ENCODE measurements around the gene FKBP6. TPM values are rescaled to one million over a fixed set of nuclear protein-coding genes. Genes with fewer than 3 reads are reported as not detected.
"Not testable (repeated sequence)": the region's sequence is repeated elsewhere in the genome, so short reads cannot be mapped to it uniquely, and the experiment has no call there.

The FKBP6 gene
- total RNA-seq, 1 experiment from 2014 or later, result not detected

DNA sequence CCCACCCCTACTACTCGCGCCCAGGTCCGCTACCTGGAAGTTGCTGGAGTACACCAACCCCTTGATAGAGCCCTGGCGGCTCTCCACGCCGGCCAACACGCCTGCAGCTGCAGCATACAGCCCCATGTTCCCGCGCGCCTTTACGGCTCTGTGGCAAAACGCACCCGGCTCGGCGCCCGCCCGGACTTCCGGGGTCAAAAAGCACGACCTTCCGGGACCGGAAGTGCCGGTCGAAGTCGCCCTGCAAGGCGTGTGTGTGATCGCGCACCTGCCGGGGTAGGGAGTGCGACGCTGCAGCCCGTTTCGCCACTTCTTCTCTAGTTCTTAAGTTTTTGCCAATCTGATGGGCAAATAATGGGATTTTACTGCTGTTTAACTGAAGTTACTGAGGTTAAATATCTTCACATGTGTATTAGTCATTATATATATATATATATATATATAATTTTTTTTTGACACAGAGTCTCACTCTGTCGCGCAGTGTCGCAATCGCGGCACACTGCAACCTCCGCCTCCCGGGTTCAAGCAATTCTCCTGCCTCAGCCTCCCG, 19.2 kb upstream of the FKBP6 start, which contains the start of gene NSUN5:
Gene NSUN5 (minus strand): TSS at position 162 of the 550 bp plus-strand sequence. CDS start 36 bp downstream, at position 126.
- Mint-ChIP-seq H3K27ac (peak within 1 kb of the TSS in 2 of 3 experiments; percentile 11 to 95; a peak in 2 of 7 replicates), H3K4me3 (peak within 1 kb of the TSS; percentile 87 to 96), H3K9me3 (peaks cover 2 to 4% of the 10 kb centered on the region in 2 experiments; a peak in 2 of 5 replicates), H3K4me1 (peaks cover 11 to 13% of the 10 kb centered on the region in 2 experiments), H3K36me3 (ENCODE audit: insufficient read depth in 1 of 3, low read depth in 3 of 3) (peaks cover 14 to 37% (median 34%) of the 10 kb centered on the region in 3 experiments; a peak in 6 of 7 replicates), H3K27me3 (ENCODE audit: low read depth) (peaks cover 17% of the 10 kb centered on the region)
- H3K27ac ChIP-seq (ENCODE audit: insufficient read length, low read depth, low read length), result no peak within 1 kb of the TSS
- no peaks in the 10 kb centered on the region; the same call in 1 of the 2 replicates for H3K4me1 ChIP-seq (ENCODE audit: insufficient read depth, low read length)
- no peak within 1 kb of the TSS for H4K91ac ChIP-seq (ENCODE audit: insufficient read length, low read depth, low read length)
- H2BK15ac ChIP-seq (ENCODE audit: low read depth, low read length), result no peak within 1 kb of the TSS
- H4K5ac ChIP-seq (ENCODE audit: insufficient read length, low read depth, low read length), result no peak within 1 kb of the TSS
- H4K20me1 ChIP-seq (ENCODE audit: control insufficient read depth, insufficient read depth, insufficient read length), result no peaks in the 10 kb centered on the region
- H3T11ph ChIP-seq (ENCODE audit: low read length), result no peak within 1 kb of the TSS
- peak within 1 kb of the TSS; percentile 80 for H3K4me2 ChIP-seq (ENCODE audit: insufficient read depth, insufficient read length, low read length)
- H3K9me3 ChIP-seq (ENCODE audit: control insufficient read depth, low read depth, low read length), result no peaks in the 10 kb centered on the region
- no peak within 1 kb of the TSS for H2BK120ac ChIP-seq (ENCODE audit: low read depth, low read length, poor library complexity, severe bottlenecking)
- H3K23me2 ChIP-seq (ENCODE audit: insufficient read length, low read depth, low read length, poor library complexity, severe bottlenecking), result no peaks in the 10 kb centered on the region
- no peak within 1 kb of the TSS for H3K23ac ChIP-seq (ENCODE audit: insufficient read length, low read depth, low read length)
- H3K14ac ChIP-seq (ENCODE audit: insufficient read depth, low read length), result no peak within 1 kb of the TSS; the same call in 1 of the 2 replicates
- H2BK5ac ChIP-seq (ENCODE audit: insufficient read length, low read length), result no peak within 1 kb of the TSS
- peak; percentile 92 for DNase-seq
- no peak within 1 kb of the TSS for H3K56ac ChIP-seq (ENCODE audit: insufficient read length, low read depth, low read length)
- H3K79me1 ChIP-seq (ENCODE audit: insufficient read depth, low read depth, low read length, poor library complexity, severe bottlenecking), result peaks cover 3% of the 10 kb centered on the region
- no peak for TF ChIP-seq CTCF (conservative IDR thresholded peaks at IDR 0.05)
- peak within 1 kb of the TSS; percentile 63 for H3K9ac ChIP-seq (ENCODE audit: extremely low read depth, insufficient read length, low read length)
- H3K27me3 ChIP-seq (ENCODE audit: insufficient read depth, low read length), result no peaks in the 10 kb centered on the region
- no peak within 1 kb of the TSS for H2BK12ac ChIP-seq (ENCODE audit: insufficient read length, low read depth, low read length)
- H2AK5ac ChIP-seq (ENCODE audit: insufficient read length, low read length), result no peak within 1 kb of the TSS
- H3K4ac ChIP-seq (ENCODE audit: low read depth, low read length), result no peak within 1 kb of the TSS
- peaks cover 2% of the 10 kb centered on the region; the same call in 1 of the 2 replicates for H3K79me2 ChIP-seq (ENCODE audit: insufficient read depth, low read length)
- no peak within 1 kb of the TSS for H4K8ac ChIP-seq (replicated peaks; ENCODE audit: insufficient read length, low read depth, low read length)
- WGBS (ENCODE audit: extremely low coverage, insufficient read length, low lambda C conversion rate), result no CpG with 5 or more reads among the region's 40 CpGs
- no peak within 1 kb of the TSS for H2BK20ac ChIP-seq (ENCODE audit: low read depth, low read length, poor library complexity, severe bottlenecking)
- no peak within 1 kb of the TSS for H2AFZ ChIP-seq (ENCODE audit: low read length)
- peak within 1 kb of the TSS; percentile 34 for H3K18ac ChIP-seq (ENCODE audit: insufficient read length, low read depth, low read length)

DNA sequence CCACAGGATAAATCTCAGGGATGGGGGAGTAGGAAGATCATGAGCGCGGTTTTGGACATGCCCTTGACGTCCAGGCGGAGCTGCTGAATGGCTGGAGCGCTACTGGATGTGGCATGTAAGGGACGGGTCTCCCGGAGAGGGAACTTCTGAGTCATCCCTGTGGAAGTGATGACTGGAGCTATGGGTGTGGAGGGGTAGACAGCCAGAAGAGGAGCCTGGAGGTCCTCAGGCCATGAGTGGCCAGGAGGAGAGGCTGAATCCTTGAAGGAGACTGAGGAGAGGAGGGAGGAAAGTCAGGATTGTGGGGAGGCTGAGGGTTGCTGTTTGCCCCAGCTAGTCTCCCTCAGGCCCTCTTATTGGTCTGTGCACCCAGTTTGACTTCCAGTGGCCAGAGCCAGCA, 16.5 kb upstream of the FKBP6 start:
- H3K56ac ChIP-seq (ENCODE audit: insufficient read length, low read depth, low read length); H3K14ac ChIP-seq (ENCODE audit: insufficient read depth, low read length); H3K4me1 ChIP-seq (ENCODE audit: insufficient read depth, low read length); H3T11ph ChIP-seq (ENCODE audit: low read length); H3K27ac ChIP-seq (ENCODE audit: insufficient read length, low read depth, low read length); H2AK5ac ChIP-seq (ENCODE audit: insufficient read length, low read length); H2AFZ ChIP-seq (ENCODE audit: low read length); H2BK20ac ChIP-seq (ENCODE audit: low read depth, low read length, poor library complexity, severe bottlenecking); H2BK12ac ChIP-seq (ENCODE audit: insufficient read length, low read depth, low read length); H3K23ac ChIP-seq (ENCODE audit: insufficient read length, low read depth, low read length); H2BK120ac ChIP-seq (ENCODE audit: low read depth, low read length, poor library complexity, severe bottlenecking); H3K27me3 ChIP-seq (ENCODE audit: insufficient read depth, low read length); H4K20me1 ChIP-seq (ENCODE audit: control insufficient read depth, insufficient read depth, insufficient read length); H4K8ac ChIP-seq (replicated peaks; ENCODE audit: insufficient read length, low read depth, low read length); H2BK15ac ChIP-seq (ENCODE audit: low read depth, low read length); H3K27ac Mint-ChIP-seq; H4K5ac ChIP-seq (ENCODE audit: insufficient read length, low read depth, low read length); H3K9ac ChIP-seq (ENCODE audit: extremely low read depth, insufficient read length, low read length); H3K79me2 ChIP-seq (ENCODE audit: insufficient read depth, low read length); H3K4me3 Mint-ChIP-seq; H3K4ac ChIP-seq (ENCODE audit: low read depth, low read length); DNase-seq; H3K23me2 ChIP-seq (ENCODE audit: insufficient read length, low read depth, low read length, poor library complexity, severe bottlenecking); H3K9me3 ChIP-seq (ENCODE audit: control insufficient read depth, low read depth, low read length); H4K91ac ChIP-seq (ENCODE audit: insufficient read length, low read depth, low read length); H3K4me2 ChIP-seq (ENCODE audit: insufficient read depth, insufficient read length, low read length); H3K9me3 Mint-ChIP-seq; H3K18ac ChIP-seq (ENCODE audit: insufficient read length, low read depth, low read length); H3K79me1 ChIP-seq (ENCODE audit: insufficient read depth, low read depth, low read length, poor library complexity, severe bottlenecking); H2BK5ac ChIP-seq (ENCODE audit: insufficient read length, low read length): not testable (repeated sequence)
- Mint-ChIP-seq H3K36me3 (ENCODE audit: insufficient read depth in 1 of 3, low read depth in 3 of 3) (peaks cover 5 to 19% (median 17%) of the 10 kb centered on the region in 3 experiments; a peak in 6 of 7 replicates), H3K4me1 (peaks cover 11 to 13% of the 10 kb centered on the region in 2 experiments), H3K27me3 (ENCODE audit: low read depth) (peaks cover 17% of the 10 kb centered on the region)
- no CpG with 5 or more reads among the region's 7 CpGs for WGBS (ENCODE audit: extremely low coverage, insufficient read length, low lambda C conversion rate)
